ENCODE measurements around the gene ELMO3. TPM values are rescaled to one million over a fixed set of nuclear protein-coding genes. Genes with fewer than 3 reads are reported as not detected.

ELMO3 gene
- total and polyA plus RNA-seq, 2 of the 13 experiments (the other 11 are each of a cell fraction or from before 2014, with no cell fraction given): 2.6 to 4.0 TPM

DNA sequence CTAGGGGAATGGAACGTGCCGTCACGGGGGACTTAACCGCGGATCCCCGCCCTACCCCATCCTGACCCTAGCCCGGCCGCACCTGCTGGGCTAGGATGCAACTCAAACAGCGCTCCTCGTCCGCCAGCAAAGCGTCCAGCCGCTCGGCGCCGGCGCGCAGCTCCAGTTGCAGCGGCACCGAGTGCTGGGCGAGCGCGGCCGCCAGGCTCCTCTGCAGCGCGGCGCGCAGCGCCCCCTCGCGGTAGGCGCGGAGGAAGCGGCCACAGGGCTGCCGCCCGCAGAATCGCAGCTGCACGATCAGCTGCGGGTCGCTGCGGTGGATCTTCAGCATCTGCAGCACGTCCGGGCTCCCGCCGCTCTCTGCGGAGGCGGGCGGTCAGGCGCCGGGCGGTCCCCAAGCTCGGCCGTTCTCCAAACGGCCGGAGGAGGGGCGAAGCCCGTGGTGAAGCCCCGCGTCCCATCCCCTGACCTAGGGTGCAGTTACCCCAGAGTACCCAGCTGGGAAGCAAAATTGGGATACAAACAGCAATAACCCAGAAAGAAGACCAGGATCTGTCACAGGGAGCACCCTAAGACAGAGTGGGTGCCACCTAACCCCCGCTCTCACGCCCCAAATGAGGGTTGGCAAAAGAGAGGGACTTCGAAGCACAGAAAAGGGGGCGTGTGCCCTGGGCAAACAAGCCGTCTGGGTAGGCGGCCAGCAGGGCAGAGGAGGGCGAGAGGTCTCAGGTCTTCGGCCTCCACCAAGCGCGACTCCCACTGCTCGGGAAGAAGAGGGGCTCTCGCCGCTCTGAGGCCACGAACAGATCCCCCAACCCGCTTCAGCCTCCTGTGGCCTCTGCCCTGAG, 43.4 kb upstream of the ELMO3 start (continued):
- TF ChIP-seq, protein P1, sequence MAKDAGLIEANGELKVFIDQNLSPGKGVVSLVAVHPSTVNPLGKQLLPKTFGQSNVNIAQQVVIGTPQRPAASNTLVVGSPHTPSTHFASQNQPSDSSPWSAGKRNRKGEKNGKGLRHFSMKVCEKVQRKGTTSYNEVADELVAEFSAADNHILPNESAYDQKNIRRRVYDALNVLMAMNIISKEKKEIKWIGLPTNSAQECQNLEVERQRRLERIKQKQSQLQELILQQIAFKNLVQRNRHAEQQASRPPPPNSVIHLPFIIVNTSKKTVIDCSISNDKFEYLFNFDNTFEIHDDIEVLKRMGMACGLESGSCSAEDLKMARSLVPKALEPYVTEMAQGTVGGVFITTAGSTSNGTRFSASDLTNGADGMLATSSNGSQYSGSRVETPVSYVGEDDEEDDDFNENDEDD (CRISPR knock-in tag; IDR thresholded peaks at IDR 0.05; ENCODE audit: borderline replicate concordance): peak; percentile 32; the same call in 1 of the 2 replicates
- TF ChIP-seq FOXA1 (IDR thresholded peaks at IDR 0.05) (no peak), FOXA1 (CRISPR knock-in tag; IDR thresholded peaks at IDR 0.05) (no peak), ZNF768 (CRISPR knock-in tag; IDR thresholded peaks at IDR 0.05) (peak; percentile 83), POLR2A (IDR thresholded peaks at IDR 0.05; ENCODE audit: insufficient read depth in 1 of 2, low read depth in 2 of 2, low read length in 2 of 2) (no peak), ISX (CRISPR knock-in tag; conservative IDR thresholded peaks at IDR 0.05) (no peak), PITX1 (CRISPR knock-in tag; IDR thresholded peaks at IDR 0.05) (0 out of 2 replicates have a peak, but pooled peaks have one; percentile 34), HOXA7 (CRISPR knock-in tag; IDR thresholded peaks at IDR 0.05) (no peak), KDM5A (IDR thresholded peaks at IDR 0.05; ENCODE audit: borderline replicate concordance, low read length) (no peak), NR2F6 (IDR thresholded peaks at IDR 0.05) (no peak), NR2F6 (CRISPR knock-in tag; IDR thresholded peaks at IDR 0.05) (no peak), MAFF (IDR thresholded peaks at IDR 0.05; ENCODE audit: low read depth, low read length) (no peak), PHF20 (CRISPR knock-in tag; IDR thresholded peaks at IDR 0.05) (peak; percentile 27; the same call in 1 of the 2 replicates), ZNF331 (CRISPR knock-in tag; IDR thresholded peaks at IDR 0.05) (peak; percentile 71), PLRG1 (conservative IDR thresholded peaks at IDR 0.05) (no peak), ZNF101 (CRISPR knock-in tag; IDR thresholded peaks at IDR 0.05; ENCODE audit: borderline replicate concordance, low read depth) (no peak; the same call in 1 of the 2 replicates), XBP1 (CRISPR knock-in tag; IDR thresholded peaks at IDR 0.05) (no peak)
- TF ChIP-seq, protein P2, sequence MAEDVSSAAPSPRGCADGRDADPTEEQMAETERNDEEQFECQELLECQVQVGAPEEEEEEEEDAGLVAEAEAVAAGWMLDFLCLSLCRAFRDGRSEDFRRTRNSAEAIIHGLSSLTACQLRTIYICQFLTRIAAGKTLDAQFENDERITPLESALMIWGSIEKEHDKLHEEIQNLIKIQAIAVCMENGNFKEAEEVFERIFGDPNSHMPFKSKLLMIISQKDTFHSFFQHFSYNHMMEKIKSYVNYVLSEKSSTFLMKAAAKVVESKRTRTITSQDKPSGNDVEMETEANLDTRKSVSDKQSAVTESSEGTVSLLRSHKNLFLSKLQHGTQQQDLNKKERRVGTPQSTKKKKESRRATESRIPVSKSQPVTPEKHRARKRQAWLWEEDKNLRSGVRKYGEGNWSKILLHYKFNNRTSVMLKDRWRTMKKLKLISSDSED (CRISPR knock-in tag; IDR thresholded peaks at IDR 0.05): no peak
- TF ChIP-seq, protein P3, sequence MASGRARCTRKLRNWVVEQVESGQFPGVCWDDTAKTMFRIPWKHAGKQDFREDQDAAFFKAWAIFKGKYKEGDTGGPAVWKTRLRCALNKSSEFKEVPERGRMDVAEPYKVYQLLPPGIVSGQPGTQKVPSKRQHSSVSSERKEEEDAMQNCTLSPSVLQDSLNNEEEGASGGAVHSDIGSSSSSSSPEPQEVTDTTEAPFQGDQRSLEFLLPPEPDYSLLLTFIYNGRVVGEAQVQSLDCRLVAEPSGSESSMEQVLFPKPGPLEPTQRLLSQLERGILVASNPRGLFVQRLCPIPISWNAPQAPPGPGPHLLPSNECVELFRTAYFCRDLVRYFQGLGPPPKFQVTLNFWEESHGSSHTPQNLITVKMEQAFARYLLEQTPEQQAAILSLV (CRISPR knock-in tag; IDR thresholded peaks at IDR 0.05; ENCODE audit: borderline replicate concordance): peak; percentile 81; the same call in 1 of the 2 replicates
- TF ChIP-seq, protein P4, sequence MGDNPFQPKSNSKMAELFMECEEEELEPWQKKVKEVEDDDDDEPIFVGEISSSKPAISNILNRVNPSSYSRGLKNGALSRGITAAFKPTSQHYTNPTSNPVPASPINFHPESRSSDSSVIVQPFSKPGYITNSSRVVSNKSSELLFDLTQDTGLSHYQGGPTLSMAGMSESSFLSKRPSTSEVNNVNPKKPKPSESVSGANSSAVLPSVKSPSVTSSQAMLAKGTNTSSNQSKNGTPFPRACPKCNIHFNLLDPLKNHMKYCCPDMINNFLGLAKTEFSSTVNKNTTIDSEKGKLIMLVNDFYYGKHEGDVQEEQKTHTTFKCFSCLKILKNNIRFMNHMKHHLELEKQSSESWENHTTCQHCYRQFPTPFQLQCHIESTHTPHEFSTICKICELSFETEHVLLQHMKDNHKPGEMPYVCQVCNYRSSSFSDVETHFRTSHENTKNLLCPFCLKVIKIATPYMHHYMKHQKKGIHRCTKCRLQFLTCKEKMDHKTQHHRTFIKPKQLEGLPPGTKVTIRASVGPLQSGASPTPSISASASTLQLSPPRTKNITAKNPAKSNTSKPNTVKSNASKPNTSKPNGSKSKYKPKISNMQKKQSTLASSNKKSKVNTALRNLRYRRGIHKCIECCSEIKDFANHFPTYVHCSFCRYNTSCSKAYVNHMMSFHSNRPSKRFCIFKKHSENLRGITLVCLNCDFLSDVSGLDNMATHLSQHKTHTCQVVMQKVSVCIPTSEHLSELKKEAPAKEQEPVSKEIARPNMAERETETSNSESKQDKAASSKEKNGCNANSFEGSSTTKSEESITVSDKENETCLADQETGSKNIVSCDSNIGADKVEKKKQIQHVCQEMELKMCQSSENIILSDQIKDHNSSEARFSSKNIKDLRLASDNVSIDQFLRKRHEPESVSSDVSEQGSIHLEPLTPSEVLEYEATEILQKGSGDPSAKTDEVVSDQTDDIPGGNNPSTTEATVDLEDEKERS (CRISPR knock-in tag; IDR thresholded peaks at IDR 0.05): 0 out of 2 replicates have a peak, but pooled peaks have one; percentile 49
- TF ChIP-seq, protein P5, sequence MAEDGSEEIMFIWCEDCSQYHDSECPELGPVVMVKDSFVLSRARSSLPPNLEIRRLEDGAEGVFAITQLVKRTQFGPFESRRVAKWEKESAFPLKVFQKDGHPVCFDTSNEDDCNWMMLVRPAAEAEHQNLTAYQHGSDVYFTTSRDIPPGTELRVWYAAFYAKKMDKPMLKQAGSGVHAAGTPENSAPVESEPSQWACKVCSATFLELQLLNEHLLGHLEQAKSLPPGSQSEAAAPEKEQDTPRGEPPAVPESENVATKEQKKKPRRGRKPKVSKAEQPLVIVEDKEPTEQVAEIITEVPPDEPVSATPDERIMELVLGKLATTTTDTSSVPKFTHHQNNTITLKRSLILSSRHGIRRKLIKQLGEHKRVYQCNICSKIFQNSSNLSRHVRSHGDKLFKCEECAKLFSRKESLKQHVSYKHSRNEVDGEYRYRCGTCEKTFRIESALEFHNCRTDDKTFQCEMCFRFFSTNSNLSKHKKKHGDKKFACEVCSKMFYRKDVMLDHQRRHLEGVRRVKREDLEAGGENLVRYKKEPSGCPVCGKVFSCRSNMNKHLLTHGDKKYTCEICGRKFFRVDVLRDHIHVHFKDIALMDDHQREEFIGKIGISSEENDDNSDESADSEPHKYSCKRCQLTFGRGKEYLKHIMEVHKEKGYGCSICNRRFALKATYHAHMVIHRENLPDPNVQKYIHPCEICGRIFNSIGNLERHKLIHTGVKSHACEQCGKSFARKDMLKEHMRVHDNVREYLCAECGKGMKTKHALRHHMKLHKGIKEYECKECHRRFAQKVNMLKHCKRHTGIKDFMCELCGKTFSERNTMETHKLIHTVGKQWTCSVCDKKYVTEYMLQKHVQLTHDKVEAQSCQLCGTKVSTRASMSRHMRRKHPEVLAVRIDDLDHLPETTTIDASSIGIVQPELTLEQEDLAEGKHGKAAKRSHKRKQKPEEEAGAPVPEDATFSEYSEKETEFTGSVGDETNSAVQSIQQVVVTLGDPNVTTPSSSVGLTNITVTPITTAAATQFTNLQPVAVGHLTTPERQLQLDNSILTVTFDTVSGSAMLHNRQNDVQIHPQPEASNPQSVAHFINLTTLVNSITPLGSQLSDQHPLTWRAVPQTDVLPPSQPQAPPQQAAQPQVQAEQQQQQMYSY (CRISPR knock-in tag; IDR thresholded peaks at IDR 0.05): 0 out of 2 replicates have a peak, but pooled peaks have one; percentile 36

Data from HepG2 (cell line).